ENCODE data around the gene ACACA.
A peak's percentile ranks its signal among the peaks of the same experiment; 100 is the strongest.

The ACACA gene

GRCh38 chr17:37069087-37069486, 337.5 kb downstream of the ACACA start:
- DNase-seq (ENCODE audit: low read depth, low spot score) = no peak

DNA sequence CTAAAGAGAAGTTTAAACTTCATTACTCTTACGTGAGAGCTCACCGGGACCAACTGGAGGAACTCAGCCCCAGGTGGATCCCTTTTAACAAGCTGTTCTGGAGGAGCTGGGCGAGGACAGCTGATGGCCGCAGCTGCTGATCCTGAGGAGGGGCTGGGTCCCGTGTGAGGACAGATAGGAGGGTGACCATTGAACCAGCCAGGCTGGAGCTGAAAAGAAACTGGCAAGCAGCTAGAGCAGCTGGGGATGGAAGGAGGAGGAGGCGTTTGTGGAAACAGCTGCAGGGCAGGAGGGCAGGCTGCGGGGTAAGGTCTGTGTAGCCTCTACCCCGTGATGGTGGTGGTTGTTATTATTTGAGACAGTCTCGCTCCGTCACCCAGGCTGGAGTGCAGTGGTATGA, 338.4 kb downstream of the ACACA start:
- DNase-seq (ENCODE audit: low read depth, low spot score) = no peak

DNA sequence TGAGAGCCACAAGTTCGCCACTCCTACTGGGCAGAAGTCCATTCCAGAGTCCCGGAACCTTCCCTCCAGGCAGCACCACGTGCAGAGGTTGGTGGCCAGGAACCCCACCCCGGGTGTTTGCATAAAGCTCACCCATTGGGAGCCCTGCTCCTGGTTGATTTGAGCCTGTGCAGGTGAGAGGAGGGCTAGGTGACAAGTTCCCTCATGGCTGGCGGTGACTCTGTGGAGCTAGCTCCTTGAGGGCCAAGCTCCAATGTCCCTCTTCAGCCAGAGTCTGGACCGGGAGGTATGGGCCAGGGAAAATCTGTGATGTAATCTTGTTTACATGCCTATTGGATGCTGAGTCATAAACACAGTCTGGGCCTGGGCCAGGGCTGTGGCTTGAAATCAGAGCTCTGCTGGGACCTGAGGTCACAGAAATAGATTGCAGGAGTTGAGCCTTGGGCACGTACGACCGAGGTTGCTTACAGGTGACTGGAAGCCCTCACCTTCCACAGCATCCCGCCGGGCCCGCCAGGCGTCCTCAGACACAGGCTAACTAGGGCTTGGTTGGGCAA, 339.0 kb downstream of the ACACA start:
- DNase-seq (ENCODE audit: low read depth, low spot score) = no peak

- DNase-seq (ENCODE audit: low read depth, low spot score) = no peak
Observed at GRCh38 chr17:37066322-37067255, 340.0 kb downstream of the ACACA start.

- DNase-seq (ENCODE audit: low read depth, low spot score) = no peak
Observed at GRCh38 chr17:37065486-37066321, 340.9 kb downstream of the ACACA start.

DNA sequence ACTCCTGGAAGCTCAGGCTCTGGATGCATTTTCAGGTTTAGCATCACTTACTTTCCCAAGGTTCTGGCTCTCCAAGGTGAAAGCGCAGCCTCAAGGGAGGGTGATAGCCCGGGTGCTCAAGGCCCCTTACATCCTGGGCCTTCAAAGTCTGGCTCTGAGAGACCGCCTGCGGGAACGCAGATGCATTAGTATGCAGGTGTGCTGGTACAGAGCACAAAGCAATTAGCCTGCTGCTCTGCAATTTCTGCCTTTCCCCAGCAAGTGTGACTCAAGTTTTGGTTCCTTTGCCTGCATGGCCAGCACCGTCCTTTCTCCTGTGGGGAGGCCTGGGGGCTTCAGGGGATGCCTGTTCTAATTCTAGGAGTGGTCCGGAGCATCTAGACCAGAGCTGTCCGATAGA, 341.7 kb downstream of the ACACA start:
- no peak for DNase-seq (ENCODE audit: low read depth, low spot score)

DNA sequence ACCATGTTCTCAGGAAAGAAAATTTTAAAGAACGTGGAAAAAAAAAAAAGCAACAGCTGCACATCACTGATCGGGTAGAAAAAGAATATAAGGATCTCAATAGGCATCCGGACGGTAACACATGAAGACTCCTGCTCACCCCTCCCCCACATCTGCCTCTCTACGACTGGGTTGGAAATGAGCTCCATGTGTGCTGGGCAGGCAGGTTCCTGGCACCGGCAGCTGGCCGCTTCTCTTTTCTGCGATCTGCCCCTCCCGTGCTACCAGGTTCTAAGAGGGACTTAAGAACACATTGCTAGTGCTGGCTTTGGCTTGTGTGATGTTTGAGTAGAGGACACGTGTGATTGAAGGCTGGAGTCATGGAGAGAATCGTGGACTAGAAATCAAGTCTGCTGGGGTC, 342.4 kb downstream of the ACACA start:
- no peak for DNase-seq (ENCODE audit: low read depth, low spot score)

- no peak for DNase-seq (ENCODE audit: low read depth, low spot score)
Observed at GRCh38 chr17:37062021-37062420, 344.6 kb downstream of the ACACA start.

GRCh38 chr17:37060928-37061327, 345.7 kb downstream of the ACACA start:
- no peak for DNase-seq (ENCODE audit: low read depth, low spot score)

GRCh38 chr17:37060094-37060493, 346.5 kb downstream of the ACACA start:
- DNase-seq (ENCODE audit: low read depth, low spot score) = no peak

- DNase-seq (ENCODE audit: low read depth, low spot score) = no peak
Observed at GRCh38 chr17:37059493-37059892, 347.1 kb downstream of the ACACA start.

DNA sequence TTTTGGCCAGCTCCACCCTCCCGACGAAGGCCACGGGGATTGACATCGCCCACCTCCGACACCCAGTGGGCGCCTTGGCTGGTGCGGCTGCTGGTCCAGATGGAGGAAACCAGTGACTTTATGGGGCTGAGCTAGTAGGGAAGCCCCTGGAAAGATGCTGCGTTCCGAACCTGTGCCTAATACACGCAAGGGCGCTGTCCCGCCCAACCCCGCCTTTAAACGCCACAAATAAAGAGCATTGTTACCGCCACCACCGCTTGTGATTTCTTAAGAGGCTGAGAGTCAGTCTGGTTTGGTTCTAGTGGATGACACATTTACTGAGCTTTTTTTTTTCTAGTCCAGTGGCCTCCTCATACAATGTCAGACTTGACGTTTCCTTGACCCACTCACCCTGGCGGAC, 350.0 kb downstream of the ACACA start:
- no peak for DNase-seq (ENCODE audit: low read depth, low spot score)

DNA sequence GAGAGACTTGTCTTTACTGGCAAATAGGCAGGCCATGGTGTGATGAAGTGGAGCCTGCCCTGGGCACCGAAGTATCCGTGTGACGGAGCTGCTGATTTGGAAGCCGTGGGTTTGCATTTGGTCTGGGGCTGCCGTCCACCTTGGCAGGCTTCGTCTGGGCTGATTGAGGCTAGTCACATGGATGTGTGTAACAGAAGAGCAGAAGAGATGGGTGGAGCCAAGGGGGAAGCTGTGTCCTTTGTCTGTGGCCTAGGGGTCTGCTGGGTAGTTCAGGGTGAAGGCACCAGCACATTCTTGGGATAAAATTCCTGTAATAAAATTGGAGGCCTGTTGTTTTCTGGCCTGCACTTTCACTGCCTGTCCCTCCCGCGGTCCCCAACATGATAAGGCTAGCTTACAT, 351.7 kb downstream of the ACACA start:
- DNase-seq (ENCODE audit: low read depth, low spot score) = no peak

DNA sequence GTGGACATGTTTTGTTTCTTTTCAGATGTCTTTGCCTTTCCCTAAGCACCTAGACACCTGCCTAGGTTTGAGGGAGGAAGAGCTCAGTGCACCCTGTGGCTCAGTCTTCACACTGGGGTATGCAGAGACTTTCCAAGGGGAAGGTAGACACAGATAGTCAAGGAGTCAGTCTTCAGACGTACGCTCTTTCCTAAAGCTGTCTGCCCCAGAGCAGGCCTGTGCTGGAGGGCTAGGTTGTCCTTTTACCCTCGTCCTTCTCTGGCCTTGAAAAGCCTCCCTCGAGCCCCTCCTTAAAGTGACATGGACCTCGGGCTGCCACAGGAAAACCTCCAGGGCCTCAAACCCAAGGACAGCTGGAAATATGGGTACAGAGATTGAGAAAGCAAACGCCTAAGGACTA, 354.2 kb downstream of the ACACA start:
- no peak for DNase-seq (ENCODE audit: low read depth, low spot score)

GRCh38 chr17:37051833-37052232, 354.8 kb downstream of the ACACA start:
- DNase-seq (ENCODE audit: low read depth, low spot score) = no peak

DNA sequence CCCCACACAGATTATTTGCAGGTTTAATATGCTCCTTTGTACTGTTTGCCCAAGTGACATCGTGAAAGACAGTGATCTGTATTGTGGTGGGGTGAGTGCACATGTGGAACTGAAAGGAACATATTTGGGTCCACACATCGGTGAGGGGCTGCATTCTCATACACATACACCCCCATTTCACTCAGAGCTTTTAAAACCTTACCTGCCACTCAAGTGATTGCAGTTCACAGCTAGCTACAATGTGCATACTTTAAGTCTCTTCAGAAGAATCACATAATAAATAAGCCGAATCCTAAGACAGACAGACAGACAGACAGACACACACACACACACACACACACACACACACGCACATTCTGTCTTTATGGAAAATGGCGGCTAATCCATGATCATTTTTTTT, 355.3 kb downstream of the ACACA start:
- DNase-seq (ENCODE audit: low read depth, low spot score) = no peak

- DNase-seq (ENCODE audit: low read depth, low spot score) = no peak
Observed at GRCh38 chr17:37050920-37051319, 355.7 kb downstream of the ACACA start.

GRCh38 chr17:37048811-37049210, 357.8 kb downstream of the ACACA start:
- DNase-seq (ENCODE audit: low read depth, low spot score) = no peak

DNA sequence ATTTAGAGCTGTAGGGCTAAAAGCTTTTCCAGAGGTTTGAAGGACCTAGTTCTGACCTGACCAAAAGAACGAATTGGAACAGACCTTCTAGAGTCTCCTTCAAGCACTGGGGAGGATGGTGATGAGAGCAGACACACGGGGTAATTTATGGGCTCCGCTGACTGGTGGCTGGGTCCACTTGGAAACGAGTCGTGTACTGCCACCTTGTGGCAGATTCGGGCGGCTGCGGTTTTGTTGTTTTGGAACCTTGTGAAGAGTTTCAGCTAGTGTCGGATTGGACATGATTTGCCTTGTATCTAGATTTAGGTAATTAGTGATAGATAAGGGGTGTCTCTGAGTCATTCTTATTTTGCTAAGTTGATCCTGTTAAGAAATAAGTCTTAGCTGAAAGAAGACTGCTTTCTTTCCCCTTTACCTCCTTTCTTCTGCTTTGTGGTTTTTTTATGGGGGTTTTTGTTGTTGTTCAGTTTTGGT, 359.0 kb downstream of the ACACA start:
- peak; percentile 48 for DNase-seq (ENCODE audit: low read depth, low spot score)

DNA sequence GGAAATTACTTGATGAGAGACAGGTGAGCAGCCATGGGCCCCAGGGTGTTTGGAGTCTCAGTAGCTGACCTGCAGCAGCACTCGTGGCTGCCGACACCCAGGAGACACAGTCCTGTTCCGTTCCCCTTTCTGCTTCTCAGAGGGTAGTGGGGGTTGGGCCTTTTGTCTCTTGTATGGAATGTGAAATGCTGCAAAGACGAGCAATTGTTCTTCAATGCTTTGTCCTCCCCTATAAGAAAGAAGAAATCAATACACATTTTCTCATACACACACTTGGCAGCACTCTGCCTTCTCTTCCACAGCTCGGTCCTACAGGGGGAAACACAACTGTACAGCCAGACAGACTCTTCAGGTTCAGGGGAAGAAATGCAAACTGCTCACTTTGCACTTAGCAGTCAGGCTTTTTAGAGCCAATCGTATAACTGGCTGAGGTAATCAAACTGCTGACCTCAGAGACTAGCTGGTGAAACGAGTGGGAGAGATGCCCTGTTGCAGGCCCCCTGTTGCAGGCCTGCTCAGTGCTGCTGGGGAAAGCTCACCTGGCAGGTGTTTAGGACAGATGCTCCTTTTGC, 361.2 kb downstream of the ACACA start:
- DNase-seq (ENCODE audit: low read depth, low spot score) = no peak

GRCh38 chr17:37043201-37043600, 363.4 kb downstream of the ACACA start:
- DNase-seq (ENCODE audit: low read depth, low spot score) = no peak

DNA sequence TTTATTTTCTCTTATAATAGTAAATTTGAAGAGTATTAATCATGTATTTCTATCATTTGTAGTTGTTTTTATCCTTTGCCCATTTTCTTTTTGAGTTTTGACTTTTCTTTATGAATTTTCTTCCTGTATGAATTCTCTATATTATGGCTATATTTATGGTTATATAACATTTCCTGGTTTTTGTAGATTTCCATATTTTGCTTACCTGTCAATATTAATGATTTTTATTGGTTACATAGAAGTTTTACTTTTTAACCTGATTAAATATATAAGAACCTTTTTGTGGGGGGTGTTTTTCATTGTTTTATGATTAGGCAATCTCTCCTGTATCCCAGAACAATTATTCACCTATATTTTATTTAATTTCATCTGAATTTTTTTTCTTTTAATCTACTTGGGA, 364.7 kb downstream of the ACACA start:
- DNase-seq (ENCODE audit: low read depth, low spot score) = no peak
